Spleen (tissue), 7 donors: ENCODE data around the gene LAMA5.

Source experiments
- POLR2AphosphoS5 ChIP-seq, 3 donors: sonication (generic); formaldehyde crosslinking; IDR thresholded peaks; one replicate each; pipeline ENCODE4 v1.5.1; 2017; ENCODE audit warnings: antibody characterized with exemption in 3 of 3
- TF ChIP-seq, protein P1 (sequence below), 11 experiments: fragments of 200-600 bp in 7 of 11; fragments of 450-650 bp in 4 of 11; sonication (generic) in 4 of 11; IDR thresholded peaks in 8 of 11; conservative IDR thresholded peaks in 3 of 11; 1 replicate in 7 of 11; 2 replicates in 4 of 11; pipeline versions ENCODE4 v1.4.0 to v1.8.0; 2016 to 2021; ENCODE audit warnings: antibody characterized with exemption in 11 of 11, inconsistent platforms in 4 of 11, mild to moderate bottlenecking in 1 of 11
- donor health status: DM: no; HTN: no; CAD: no; lungs with moderate emphysema.
- donor health status: DM: no; HTN: no; CAD: no.
- donor health status: DM: no; HTN: no; CAD: no.

DNA sequence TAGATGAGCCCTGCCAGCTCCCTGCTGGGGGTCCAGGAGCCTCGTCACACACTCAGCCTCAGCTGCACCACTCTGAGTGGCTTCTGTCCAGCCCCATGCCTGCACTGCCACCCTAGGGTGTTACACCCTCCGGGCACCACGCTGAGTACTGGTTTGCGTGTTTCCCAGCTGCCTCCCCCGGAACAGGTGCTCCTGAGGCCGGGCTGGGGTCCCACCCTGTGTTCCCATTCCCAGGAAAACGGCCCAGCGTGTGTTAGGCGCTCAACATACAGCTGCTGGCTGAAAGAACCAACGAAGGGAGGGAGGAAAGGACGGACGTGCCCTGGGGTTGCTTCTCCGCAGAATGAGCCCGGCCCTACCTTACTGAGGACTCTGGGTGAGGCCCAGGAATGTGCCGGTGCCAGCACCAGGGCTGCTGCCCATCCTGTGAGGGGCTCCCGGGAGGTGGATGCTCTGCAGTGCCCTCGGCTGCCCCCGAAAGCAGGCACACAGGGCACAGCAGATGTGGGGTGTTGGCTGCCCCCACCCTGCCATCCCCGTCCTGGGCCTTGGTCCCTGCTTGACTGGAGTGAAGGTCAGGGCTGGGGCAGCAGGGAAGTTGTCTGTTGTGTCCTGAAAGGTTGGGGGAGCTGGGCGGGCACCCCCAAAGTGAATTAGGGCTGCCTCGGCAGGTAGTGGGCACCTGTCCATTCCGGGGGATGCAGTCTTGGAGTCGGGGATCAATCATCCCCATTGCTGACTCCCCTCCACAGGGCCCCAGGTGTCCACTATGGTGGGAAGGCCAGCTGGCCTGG, 16.3 kb downstream of the LAMA5 start:
- TF ChIP-seq, protein P1, sequence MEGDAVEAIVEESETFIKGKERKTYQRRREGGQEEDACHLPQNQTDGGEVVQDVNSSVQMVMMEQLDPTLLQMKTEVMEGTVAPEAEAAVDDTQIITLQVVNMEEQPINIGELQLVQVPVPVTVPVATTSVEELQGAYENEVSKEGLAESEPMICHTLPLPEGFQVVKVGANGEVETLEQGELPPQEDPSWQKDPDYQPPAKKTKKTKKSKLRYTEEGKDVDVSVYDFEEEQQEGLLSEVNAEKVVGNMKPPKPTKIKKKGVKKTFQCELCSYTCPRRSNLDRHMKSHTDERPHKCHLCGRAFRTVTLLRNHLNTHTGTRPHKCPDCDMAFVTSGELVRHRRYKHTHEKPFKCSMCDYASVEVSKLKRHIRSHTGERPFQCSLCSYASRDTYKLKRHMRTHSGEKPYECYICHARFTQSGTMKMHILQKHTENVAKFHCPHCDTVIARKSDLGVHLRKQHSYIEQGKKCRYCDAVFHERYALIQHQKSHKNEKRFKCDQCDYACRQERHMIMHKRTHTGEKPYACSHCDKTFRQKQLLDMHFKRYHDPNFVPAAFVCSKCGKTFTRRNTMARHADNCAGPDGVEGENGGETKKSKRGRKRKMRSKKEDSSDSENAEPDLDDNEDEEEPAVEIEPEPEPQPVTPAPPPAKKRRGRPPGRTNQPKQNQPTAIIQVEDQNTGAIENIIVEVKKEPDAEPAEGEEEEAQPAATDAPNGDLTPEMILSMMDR (IDR thresholded peaks at IDR 0.05 in 8 of 11, conservative IDR thresholded peaks at IDR 0.05 in 3 of 11), result no peak
- no peak for TF ChIP-seq POLR2AphosphoS5 (IDR thresholded peaks at IDR 0.05)
